NCI-H2081 treated with DMSO at 0.1 percent for 48 hours (cell line): ENCODE data around the gene CT45A3.
"Not testable (repeated sequence)": the region's sequence is repeated elsewhere in the genome, so short reads cannot be mapped to it uniquely, and the experiment has no call there.

Experiments
- DNase-seq: peaks from one replicate; lab custom pipeline; 2025; lab: John Stamatoyannopoulos, UW

Gene CT45A3, protein sequence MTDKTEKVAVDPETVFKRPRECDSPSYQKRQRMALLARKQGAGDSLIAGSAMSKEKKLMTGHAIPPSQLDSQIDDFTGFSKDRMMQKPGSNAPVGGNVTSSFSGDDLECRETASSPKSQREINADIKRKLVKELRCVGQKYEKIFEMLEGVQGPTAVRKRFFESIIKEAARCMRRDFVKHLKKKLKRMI

DNA sequence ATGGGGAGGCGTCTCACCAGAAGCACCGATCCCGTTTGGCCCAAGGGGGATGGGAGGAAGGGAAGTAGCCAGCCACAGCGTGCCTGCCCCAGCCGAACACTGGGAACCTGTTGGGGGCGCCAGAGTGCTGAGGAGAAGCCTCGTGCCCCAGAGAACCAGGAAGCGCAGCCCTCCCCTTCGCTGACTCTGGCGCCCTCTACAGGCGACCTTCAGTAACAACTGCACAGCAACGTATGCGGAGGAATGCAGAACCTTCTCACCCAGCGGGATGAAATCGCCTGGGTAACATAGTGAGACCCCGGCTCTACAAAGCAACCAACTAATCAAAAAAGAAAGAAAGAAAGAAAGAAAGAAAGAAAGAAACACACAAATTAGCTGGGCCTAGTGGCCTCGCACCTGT lies at the start of gene CT45A3:
CT45A3 (minus strand) TSS at position 101 of the 400 bp plus-strand sequence. CDS start 3,747 bp downstream, outside the sequence.
- DNase-seq = not testable (repeated sequence)

DNA sequence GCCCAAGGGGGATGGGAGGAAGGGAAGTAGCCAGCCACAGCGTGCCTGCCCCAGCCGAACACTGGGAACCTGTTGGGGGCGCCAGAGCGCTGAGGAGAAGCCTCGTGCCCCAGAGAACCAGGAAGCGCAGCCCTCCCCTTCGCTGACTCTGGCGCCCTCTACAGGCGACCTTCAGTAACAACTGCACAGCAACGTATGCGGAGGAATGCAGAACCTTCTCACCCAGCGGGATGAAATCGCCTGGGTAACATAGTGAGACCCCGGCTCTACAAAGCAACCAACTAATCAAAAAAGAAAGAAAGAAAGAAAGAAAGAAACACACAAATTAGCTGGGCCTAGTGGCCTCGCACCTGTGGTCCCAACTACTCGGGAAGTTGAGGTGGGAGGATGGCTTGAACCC lies 34.7 kb upstream of the CT45A3 start, which contains the start of gene CT45A6:
CT45A6 (minus strand) TSS at position 101 of the 400 bp plus-strand sequence. CDS start 3,794 bp downstream, outside the sequence.
- DNase-seq = not testable (repeated sequence)

DNA sequence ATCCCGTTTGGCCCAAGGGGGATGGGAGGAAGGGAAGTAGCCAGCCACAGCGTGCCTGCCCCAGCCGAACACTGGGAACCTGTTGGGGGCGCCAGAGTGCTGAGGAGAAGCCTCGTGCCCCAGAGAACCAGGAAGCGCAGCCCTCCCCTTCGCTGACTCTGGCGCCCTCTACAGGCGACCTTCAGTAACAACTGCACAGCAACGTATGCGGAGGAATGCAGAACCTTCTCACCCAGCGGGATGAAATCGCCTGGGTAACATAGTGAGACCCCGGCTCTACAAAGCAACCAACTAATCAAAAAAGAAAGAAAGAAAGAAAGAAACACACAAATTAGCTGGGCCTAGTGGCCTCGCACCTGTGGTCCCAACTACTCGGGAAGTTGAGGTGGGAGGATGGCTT lies 17.4 kb upstream of the CT45A3 start, which contains the start of gene CT45A5:
CT45A5 (minus strand) TSS at position 101 of the 400 bp plus-strand sequence. CDS start 3,774 bp downstream, outside the sequence.
- DNase-seq = not testable (repeated sequence)

DNA sequence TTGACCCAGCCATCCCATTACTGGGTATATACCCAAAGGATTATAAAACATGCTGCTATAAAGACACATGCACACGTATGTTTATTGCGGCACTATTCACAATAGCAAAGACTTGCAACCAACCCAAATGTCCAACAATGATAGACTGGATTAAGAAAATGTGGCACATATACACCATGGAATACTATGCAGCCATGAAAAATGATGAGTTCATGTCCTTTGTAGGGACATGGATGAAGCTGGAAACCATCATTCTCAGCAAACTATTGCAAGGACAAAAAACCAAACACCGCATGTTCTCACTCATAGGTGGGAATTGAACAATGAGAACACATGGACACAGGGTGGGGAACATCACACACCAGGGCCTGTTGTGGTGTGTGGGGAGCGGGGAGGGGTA lies 23.3 kb downstream of the CT45A3 start:
- not testable (repeated sequence) for DNase-seq

DNA sequence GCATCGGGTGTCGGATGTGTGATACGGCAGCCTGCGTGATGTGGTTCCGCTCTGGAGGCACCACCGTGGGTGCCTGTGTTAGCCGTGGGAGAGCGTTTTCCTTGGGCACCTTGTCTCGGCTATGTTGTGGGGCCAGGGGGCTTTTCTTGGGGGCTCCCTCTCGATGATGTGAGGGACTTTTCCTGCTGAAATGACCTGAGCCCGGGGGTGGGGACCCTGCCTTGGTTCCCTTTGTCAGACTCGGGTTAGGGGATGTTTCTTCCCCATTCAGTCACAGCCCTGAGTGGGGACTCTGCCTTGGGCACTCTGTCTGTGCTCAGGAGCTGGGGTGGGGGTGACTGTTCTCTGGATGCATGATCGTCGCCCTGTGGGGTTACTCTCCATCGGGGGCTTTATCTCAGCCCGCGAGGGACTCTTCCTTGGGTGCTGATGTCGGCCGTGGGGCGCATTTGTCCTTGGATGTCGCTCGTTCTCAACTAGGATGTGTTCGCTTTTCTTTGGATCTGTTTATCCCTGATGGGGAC lies 26.7 kb downstream of the CT45A3 start:
- DNase-seq = no peak

DNA sequence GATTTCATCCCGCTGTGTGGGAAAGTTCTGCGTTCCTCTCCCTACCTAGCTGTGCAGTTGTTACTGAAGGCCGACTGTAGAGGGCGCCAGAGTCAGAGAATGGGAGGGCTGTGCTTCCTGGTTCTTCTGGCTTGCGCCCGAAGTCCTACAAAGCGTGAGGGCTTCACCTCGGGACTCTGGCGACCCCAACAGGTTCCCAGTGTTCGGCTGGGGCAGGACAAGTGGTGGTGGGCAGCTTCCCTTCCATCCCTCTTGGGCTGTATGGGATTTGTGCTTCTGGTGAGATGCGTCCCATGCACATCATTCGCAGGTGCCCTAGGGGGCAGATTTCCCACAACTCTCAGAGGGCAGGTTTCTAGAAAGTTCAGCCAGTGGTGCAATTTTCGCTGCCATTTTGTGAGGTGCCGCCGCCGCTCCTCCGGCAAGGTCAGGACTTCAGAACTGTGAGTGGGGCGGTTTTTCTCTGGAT lies 27.3 kb downstream of the CT45A3 start:
- no peak for DNase-seq

DNA sequence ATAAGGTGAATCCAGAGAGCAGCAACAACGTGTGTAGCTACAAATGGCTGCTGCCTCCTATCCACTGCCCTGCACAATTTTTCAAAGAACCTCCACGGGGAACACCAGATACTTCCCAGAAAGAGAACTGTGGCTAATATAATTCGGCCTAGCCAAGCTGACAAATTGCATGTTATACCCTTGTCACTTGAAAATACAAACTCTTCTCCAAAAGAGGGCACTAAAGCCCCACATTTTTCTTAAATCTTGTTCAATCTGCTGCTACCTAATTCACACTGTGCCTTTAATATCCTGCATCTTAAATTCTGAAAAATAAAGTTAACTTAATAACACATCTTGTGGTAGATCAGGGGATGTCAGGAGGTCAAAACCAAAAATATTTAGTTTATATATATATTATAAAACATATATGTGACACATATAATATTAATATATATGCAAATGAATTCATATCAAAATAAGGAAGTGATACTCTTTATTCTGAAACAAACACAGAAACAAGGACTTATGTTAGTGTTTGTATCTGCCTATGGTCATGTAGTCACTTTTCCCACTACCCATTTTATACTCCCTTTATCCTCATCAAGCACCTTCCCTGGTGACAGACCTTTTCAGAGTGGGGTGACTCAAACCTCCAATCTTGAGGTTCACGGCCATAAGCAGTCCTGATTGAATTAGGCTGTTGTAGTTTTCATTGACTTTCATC lies 30.5 kb downstream of the CT45A3 start:
- DNase-seq = no peak

DNA sequence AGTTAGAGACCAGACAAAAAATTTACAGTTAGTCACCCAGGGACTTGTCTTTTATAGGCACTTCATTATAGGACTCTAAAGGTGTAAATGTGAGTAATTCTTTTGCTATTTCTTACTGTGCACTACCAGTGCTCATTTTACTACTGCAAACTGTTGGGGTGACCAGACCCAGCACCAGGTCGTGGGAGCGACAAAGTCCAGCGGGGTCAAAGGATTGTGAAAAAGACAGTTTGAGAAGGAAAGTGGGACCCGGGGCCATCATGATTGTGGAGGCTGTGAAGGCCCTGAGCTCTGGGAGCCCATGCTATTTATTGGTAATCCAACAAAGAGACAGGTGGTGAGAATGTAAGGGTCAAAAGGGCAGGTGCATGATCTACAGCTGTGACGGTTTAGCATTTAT lies 33.3 kb downstream of the CT45A3 start:
- not testable (repeated sequence) for DNase-seq

DNA sequence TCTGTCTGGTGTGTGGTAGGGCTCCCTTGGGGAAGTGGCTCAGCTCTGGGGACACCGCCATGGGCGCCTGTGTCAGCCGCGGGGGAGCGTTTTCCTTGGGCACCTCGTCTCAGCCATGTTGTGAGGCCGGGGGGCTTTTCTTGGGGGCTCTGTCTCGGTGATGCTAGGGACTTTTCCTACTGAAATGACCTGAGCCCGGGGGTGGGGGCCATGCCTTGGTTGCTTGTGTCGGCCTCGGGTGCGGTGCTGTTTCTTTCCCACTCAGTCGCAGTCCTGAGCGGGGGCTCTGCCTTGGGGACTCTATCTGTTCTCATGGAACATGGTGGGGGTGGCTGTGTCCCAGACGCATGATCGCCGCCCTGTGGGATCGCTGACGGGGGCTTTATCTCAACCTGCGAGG lies 54.2 kb downstream of the CT45A3 start:
- DNase-seq = no peak

DNA sequence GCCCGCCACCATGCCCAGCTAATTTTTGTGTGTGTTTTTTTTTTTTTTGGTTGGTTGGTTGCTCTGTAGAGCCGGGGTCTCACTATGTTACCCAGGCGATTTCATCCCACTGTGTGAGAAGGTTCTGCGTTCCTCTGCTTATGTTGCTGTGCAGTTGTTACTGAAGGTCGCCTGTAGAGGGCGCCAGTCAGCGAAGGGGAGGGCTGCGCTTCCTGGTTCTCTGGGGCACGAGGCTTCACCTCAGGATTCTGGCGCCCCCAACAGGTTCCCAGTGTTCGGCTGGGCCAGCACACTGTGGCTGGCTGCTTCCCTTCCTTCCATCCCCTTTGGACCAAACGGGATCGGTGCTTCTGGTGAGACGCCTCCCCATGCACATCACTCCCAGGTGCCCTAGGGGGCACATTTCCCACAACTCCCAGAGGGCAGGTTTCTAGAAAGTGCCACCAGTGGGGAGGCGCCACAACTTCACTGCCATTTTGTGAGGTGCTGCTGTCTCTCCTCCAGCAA lies 54.8 kb downstream of the CT45A3 start, which contains the start of gene CT45A1:
CT45A1 (plus strand) TSS at position 457 of the 507 bp plus-strand sequence. CDS start 5,302 bp downstream, outside the sequence.
- not testable (repeated sequence) for DNase-seq
